BLaER1 (cell line): Measurements from ENCODE around the gene GATA2.

Experiments
- H3K27ac ChIP-seq: shearing (Covaris generic); formaldehyde crosslinking; 2 replicates; pipeline ENCODE4 v1.8.1; 2022
- H3K27me3 ChIP-seq: shearing (Covaris generic); formaldehyde crosslinking; 2 replicates; pipeline ENCODE4 v1.8.1; 2022
- H3K36me3 ChIP-seq: shearing (Covaris generic); formaldehyde crosslinking; 2 replicates; pipeline ENCODE4 v1.8.1; 2022
- H3K4me1 ChIP-seq: shearing (Covaris generic); formaldehyde crosslinking; 2 replicates; pipeline ENCODE4 v1.8.1; 2022
- H3K4me2 ChIP-seq: shearing (Covaris generic); formaldehyde crosslinking; 2 replicates; pipeline ENCODE4 v1.8.1; 2022
- H3K4me3 ChIP-seq: shearing (Covaris generic); formaldehyde crosslinking; 2 replicates; pipeline ENCODE4 v1.8.1; 2022
- H3K9ac ChIP-seq: shearing (Covaris generic); formaldehyde crosslinking; 2 replicates; pipeline ENCODE4 v1.8.1; 2022
- H3K9me3 ChIP-seq: shearing (Covaris generic); formaldehyde crosslinking; 2 replicates; pipeline ENCODE4 v1.8.1; 2022
- H4K20me1 ChIP-seq: shearing (Covaris generic); formaldehyde crosslinking; 2 replicates; pipeline ENCODE4 v1.8.1; 2022
- Cebpa-rat ChIP-seq: shearing (Covaris generic); IDR thresholded peaks from 2 replicates; pipeline ENCODE4 v1.8.1; 2022

Gene GATA2

DNA sequence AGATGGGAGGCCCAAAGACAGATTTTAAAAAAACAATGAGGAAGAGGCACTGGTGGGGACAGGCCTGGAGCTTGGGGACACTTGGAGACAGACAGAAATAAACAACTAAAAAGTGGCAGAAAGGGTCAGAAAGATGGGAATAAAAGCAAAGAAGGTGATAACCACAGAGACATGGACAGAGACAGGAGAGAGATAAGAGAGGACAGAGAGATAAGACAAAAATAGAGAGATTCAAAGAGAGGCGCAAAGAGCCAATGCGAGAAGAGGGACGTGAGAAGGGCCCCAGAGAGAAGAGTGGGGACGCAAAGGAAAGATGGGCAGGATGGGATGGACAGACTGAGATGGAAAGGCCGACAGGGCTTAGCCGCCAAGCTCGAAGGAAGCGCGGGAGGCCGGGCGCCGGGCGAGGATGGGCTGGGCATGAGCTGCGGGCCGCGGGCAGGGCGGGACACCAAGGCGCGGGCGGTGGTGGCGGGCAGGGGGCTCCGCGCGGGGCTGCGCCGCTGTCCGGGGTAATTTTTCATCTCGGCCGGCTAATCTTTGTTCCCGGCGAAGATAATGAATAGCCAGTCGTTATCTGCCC is 3.1 kb upstream of the GATA2 start:
- H3K9me3 ChIP-seq = no peaks in the 10 kb centered on the region
- no peak overlapping the region for H3K4me3 ChIP-seq
- H3K36me3 ChIP-seq = no peaks in the 10 kb centered on the region
- no peak overlapping the region for H3K4me2 ChIP-seq
- peaks cover 12% of the 10 kb centered on the region; the same call in 1 of the 2 replicates for H3K4me1 ChIP-seq
- H3K27ac ChIP-seq = no peak overlapping the region
- TF ChIP-seq Cebpa-rat = no peak
- no peak overlapping the region for H3K9ac ChIP-seq
- H3K27me3 ChIP-seq = peaks cover 72% of the 10 kb centered on the region
- peaks cover 46% of the 10 kb centered on the region for H4K20me1 ChIP-seq

DNA sequence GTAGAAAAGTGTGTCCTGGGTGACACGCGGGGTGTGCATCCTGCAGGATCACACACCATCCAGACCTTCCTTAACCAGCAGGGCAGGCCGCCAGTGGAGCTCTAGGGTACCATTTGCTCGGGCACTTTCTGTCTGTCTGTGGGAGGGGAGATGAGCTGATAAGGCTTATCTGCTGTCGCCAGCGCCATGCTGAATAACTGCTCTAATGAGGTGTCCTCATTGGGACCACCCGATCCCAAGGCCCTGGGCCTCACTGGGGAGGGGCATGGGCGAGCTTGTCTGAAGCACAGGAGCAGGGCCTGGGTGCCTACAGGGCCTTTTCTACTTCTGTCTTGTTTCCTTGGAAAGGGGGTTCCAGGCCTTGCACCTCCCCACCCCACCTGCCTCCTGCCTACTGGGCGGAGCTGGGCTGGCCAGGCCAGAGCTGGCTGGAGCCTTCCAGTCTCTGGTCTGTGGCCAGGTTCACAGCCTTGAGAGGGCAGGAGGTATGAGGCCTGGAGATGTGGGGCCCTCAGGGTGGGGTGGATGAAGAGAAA is 2.5 kb upstream of the GATA2 start:
- Histone ChIP-seq H3K27ac (no peak overlapping the region), H3K4me1 (peaks cover 12% of the 10 kb centered on the region; the same call in 1 of the 2 replicates), H3K9me3 (no peaks in the 10 kb centered on the region), H3K4me2 (no peak overlapping the region), H3K4me3 (no peak overlapping the region), H3K27me3 (peaks cover 78% of the 10 kb centered on the region), H3K9ac (no peak overlapping the region), H4K20me1 (peaks cover 52% of the 10 kb centered on the region), H3K36me3 (no peaks in the 10 kb centered on the region)
- TF ChIP-seq Cebpa-rat = no peak

DNA sequence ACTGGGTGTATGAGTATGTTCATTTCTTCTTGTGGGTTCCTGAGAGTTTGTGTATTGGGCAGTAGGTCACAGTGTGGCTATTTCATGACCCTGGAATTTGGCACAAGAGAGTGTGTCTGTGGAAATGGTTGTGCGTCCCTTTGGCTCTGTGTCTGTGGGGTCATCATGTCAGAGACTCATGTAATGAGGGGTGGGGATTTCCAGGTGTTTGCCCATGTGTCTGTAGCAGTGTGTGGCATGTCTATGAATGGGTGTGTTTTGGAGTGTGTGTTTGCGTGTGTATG is 1.3 kb upstream of the GATA2 start:
- no peaks in the 10 kb centered on the region for H3K36me3 ChIP-seq
- H3K27me3 ChIP-seq = peaks cover 90% of the 10 kb centered on the region
- no peak for TF ChIP-seq Cebpa-rat
- no peak overlapping the region for H3K4me3 ChIP-seq
- H3K4me1 ChIP-seq = peaks cover 21% of the 10 kb centered on the region
- H3K9ac ChIP-seq = no peak overlapping the region
- H3K4me2 ChIP-seq = no peak overlapping the region
- H3K27ac ChIP-seq = no peak overlapping the region
- H4K20me1 ChIP-seq = peaks cover 64% of the 10 kb centered on the region
- H3K9me3 ChIP-seq = no peaks in the 10 kb centered on the region

DNA sequence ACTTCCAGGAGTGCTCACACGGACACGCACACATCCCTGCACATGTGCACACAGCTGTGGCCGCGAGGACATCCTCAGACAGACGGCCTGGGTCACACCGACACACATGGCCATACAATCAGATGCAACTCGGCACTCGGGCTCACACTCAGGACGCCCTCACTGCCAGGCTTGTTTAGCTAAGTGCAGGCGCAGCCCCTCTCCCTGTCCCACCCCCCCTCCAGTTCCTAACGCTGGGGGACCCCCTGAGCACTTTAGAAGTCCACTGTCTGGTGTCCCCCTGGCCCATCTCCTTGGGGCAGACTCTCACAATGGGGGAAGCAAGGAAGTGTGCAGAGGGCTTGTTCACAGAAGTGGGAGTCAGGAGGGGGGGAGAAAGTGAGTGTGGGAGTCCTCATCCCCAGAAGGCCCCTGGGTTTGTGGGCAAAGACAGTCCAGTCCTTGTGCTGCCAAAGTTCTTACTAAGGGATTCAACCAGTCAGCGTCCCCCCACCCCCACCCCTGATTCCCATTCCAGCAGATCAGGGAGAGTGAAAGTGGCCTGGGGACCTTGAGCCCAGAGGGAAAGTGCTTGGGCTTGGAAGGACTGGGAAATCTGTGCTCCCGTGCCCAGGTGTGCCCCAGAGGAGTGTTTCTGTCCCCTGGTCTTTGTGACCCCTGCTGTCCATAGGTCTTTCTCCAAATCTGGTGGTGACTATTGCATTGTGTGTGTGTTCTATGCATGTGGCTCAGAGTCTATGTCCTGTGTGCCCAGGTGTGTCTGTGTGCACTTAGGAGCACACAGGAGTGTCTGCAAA is 767 bp upstream of the GATA2 start:
- Histone ChIP-seq H3K9me3 (no peaks in the 10 kb centered on the region), H3K4me3 (no peak overlapping the region), H3K4me1 (peaks cover 26% of the 10 kb centered on the region), H3K27me3 (peaks cover 93% of the 10 kb centered on the region), H3K4me2 (no peak overlapping the region), H4K20me1 (peaks cover 69% of the 10 kb centered on the region), H3K36me3 (no peaks in the 10 kb centered on the region), H3K9ac (no peak overlapping the region), H3K27ac (no peak overlapping the region)
- TF ChIP-seq Cebpa-rat = no peak

DNA sequence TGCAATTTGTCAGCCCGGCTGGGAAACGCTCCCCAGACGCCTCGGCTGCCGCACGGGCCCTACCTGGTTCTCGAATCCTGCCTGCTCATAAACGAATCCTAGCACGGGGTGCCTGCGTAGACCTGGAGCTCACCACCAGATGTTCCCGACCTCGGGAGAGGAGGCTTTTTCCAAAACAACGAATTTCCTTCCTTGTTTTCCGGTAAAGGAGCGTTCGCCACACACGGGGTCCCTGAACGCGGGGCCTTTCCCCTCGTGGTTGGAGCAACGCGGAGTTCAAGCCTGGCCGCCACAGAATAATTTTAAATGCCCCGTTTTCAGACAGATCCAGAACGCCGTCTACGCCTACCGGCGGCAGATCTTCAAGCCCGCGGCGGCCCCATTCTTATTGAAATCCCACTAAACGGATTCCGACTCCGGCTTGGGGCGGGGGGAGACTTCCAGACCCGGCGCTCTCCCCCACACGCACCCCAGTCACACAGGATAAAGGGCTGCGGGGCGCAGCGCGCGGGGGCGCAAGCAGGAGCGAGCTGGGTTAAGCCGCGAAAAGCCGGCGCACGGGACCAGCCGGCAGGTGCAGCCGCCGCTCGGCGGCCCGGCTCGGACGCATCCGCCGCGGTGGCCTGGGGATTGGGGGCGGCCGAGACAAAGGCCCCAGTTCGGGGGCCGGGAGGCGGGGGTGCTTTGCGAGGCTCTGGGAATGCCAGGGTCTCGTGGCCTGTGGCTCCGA is 895 bp downstream of the GATA2 start:
- H3K27me3 ChIP-seq = peaks cover 100% of the 10 kb centered on the region

DNA sequence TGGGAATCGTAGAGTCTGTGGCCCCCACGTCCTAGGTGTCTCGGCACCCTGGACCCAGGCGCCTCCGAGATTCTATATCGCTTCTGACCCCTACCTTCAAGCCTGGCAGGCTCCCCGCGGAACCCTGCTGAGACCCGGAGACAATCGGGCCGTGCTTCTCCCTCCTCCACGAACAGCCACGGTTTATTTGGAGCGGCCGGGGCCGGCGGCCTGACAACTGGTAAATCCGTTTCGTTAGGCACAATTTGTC is 1.4 kb downstream of the GATA2 start:
- Histone ChIP-seq H3K27me3 (peaks cover 100% of the 10 kb centered on the region), H3K9me3 (no peaks in the 10 kb centered on the region), H3K4me1 (peaks cover 43% of the 10 kb centered on the region), H3K36me3 (no peaks in the 10 kb centered on the region), H3K27ac (no peak overlapping the region), H4K20me1 (peaks cover 91% of the 10 kb centered on the region), H3K9ac (no peak overlapping the region), H3K4me2 (no peak overlapping the region), H3K4me3 (no peak overlapping the region)
- no peak for TF ChIP-seq Cebpa-rat

More for the DNA sequence above, 895 bp downstream of the GATA2 start:
- H3K27ac ChIP-seq = no peak overlapping the region
- no peak for TF ChIP-seq Cebpa-rat
- peak overlapping the region; percentile 36; the same call in 1 of the 2 replicates for H3K4me3 ChIP-seq
- H3K36me3 ChIP-seq = no peaks in the 10 kb centered on the region
- peaks cover 38% of the 10 kb centered on the region for H3K4me1 ChIP-seq
- peaks cover 86% of the 10 kb centered on the region for H4K20me1 ChIP-seq
- no peak overlapping the region for H3K9ac ChIP-seq
- H3K4me2 ChIP-seq = peak overlapping the region; percentile 64
- no peaks in the 10 kb centered on the region for H3K9me3 ChIP-seq

DNA sequence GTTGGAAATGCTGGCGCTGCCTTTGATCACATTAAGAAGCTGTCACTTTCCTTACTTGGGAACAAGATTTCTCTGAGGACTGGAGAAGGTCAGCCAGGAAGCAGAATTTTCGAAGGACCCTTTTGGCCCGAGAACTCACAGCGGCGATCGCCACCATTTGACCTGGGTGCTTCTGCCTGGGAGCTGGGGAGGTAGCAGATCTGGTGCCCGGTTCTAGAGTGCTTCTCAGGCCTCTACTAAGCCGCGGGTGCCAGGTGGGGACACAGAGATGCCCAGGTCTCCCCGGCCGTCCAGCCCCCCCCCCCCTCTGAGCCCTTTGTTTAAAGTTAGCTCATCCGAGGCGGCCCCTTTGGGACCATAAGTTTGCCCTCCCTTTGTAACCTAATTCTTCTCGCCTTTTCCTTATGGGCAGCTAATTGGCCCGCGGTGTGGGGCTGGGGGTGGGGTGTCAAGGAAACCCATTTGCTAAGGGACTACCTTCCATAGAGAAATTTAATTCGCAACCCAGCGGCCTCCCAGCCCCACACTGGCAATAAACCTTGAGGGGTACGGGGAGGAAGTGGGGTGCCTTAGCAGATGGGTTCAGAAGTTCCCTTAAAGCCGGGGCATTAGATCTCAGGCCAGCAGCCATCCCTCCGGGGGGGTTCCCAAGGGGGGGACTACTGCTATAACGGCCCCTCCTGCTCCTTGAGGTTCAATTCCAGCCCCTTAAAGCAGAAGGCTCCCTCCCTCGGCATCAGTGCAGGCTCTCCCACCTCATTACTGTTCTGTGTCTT is 1.9 kb downstream of the GATA2 start:
- no peaks in the 10 kb centered on the region for H3K9me3 ChIP-seq
- H3K4me2 ChIP-seq = no peak overlapping the region
- no peak overlapping the region for H3K27ac ChIP-seq
- peaks cover 100% of the 10 kb centered on the region for H3K27me3 ChIP-seq
- no peaks in the 10 kb centered on the region for H3K36me3 ChIP-seq
- peaks cover 43% of the 10 kb centered on the region for H3K4me1 ChIP-seq
- H4K20me1 ChIP-seq = peaks cover 96% of the 10 kb centered on the region
- no peak overlapping the region for H3K4me3 ChIP-seq
- TF ChIP-seq Cebpa-rat = no peak
- H3K9ac ChIP-seq = no peak overlapping the region

DNA sequence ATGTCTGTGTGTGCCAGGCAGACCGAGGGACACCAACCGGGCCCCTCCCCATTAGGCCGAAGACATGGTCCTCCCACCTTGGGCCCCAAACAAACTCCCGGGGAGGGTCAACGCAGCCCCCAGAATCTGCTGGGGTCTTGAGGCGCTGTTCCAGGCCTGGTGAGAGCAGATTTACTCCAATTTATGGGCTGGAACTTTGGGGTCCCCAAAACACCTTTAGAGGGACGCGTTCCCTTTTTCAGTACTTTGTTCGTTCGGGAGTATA is 2.4 kb downstream of the GATA2 start:
- no peak overlapping the region for H3K4me2 ChIP-seq
- no peak overlapping the region for H3K27ac ChIP-seq
- no peak overlapping the region for H3K9ac ChIP-seq
- H3K27me3 ChIP-seq = peaks cover 100% of the 10 kb centered on the region
- H3K4me1 ChIP-seq = peaks cover 43% of the 10 kb centered on the region
- H4K20me1 ChIP-seq = peaks cover 99% of the 10 kb centered on the region
- TF ChIP-seq Cebpa-rat = no peak
- no peak overlapping the region for H3K4me3 ChIP-seq
- no peaks in the 10 kb centered on the region for H3K9me3 ChIP-seq
- H3K36me3 ChIP-seq = no peaks in the 10 kb centered on the region

DNA sequence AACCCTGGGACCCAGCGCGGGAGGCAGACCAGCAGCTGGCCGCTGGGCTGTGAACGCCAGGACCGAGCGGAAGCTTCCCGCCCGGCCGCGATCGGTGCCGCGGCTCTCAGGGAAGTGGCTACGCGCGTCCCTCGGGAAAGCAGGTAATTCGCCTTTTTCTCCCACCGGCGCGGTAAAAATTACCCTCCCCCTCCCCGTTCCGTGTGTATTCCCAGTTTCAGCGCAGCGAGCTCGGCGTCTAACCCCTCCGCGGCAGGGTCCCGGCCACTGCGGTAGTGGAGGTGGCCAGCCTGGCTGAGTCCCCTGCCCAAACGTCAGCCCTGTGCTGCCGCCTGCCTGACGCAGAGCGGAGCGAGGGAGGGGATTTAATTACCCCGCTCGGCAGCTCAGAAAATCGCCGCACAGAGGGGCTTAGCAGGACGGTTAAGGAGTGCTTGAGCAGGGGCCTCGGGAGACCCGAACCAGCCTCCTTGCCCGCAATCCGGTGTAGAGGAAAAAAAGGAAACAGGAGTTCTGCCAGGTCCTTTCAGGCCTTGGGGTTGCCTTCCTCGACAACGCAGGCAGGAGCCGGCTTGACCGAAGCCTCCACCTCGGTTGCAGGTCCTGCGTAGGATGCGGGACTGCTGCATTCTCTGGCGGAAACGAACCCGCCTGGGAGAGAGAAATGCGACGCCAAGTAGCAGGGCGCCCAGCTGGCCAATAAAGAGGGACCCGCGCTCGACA is 2.9 kb downstream of the GATA2 start:
- Histone ChIP-seq H3K27me3 (peaks cover 100% of the 10 kb centered on the region), H4K20me1 (peaks cover 99% of the 10 kb centered on the region), H3K36me3 (no peaks in the 10 kb centered on the region), H3K4me1 (peaks cover 45% of the 10 kb centered on the region), H3K4me3 (peak overlapping the region; percentile 58), H3K9ac (no peak overlapping the region), H3K4me2 (peak overlapping the region; percentile 71), H3K27ac (no peak overlapping the region), H3K9me3 (no peaks in the 10 kb centered on the region)
- TF ChIP-seq Cebpa-rat = no peak
